Skeletal muscle satellite cell (primary cell): ENCODE results near the gene MRGPRF.

ENCODE experiments used
- H3K27me3 ChIP-seq: 2 replicates; pipeline ENCODE4 v1.7.0; 2013; ENCODE audit warnings: low read length; ENCODE audit not compliant: control insufficient read depth, insufficient read depth
- H3K36me3 ChIP-seq: 2 replicates; pipeline ENCODE4 v1.7.0; 2013; ENCODE audit warnings: mild to moderate bottlenecking, control low read depth, low read length; ENCODE audit not compliant: insufficient read depth
- H3K4me1 ChIP-seq: 2 replicates; pipeline ENCODE4 v1.7.0; 2013; ENCODE audit warnings: low read length; ENCODE audit not compliant: control insufficient read depth, insufficient read depth
- H3K4me2 ChIP-seq: 2 replicates; pipeline ENCODE4 v1.7.0; 2013; ENCODE audit warnings: mild to moderate bottlenecking, low read length
- H3K4me3 ChIP-seq: 2 replicates; pipeline ENCODE4 v1.7.0; 2013; ENCODE audit warnings: low read length
- H3K9ac ChIP-seq: 2 replicates; pipeline ENCODE4 v1.7.0; 2013; ENCODE audit warnings: mild to moderate bottlenecking, low read depth, low read length, moderate library complexity
- H3K9me3 ChIP-seq: replicated peaks from 2 replicates; pipeline ENCODE4 v1.7.0; 2013; ENCODE audit warnings: mild to moderate bottlenecking, control low read depth, low read length

The MRGPRF gene

GRCh38 chr11:69048031-69048693 is 35.1 kb upstream of the MRGPRF start:
- Histone ChIP-seq H3K27me3 (no peaks in the 10 kb centered on the region), H3K36me3 (no peaks in the 10 kb centered on the region), H3K9me3 (no peaks in the 10 kb centered on the region), H3K4me3 (peak overlapping the region; percentile 91), H3K4me1 (peaks cover 39% of the 10 kb centered on the region), H3K4me2 (peak overlapping the region; percentile 84), H3K9ac (peak overlapping the region; percentile 95)

- Histone ChIP-seq H3K9me3 (no peaks in the 10 kb centered on the region), H3K9ac (peak overlapping the region; percentile 35), H3K4me1 (peaks cover 34% of the 10 kb centered on the region), H3K4me3 (peak overlapping the region; percentile 12), H3K36me3 (no peaks in the 10 kb centered on the region), H3K4me2 (peak overlapping the region; percentile 69), H3K27me3 (no peaks in the 10 kb centered on the region)
Measured at GRCh38 chr11:69044111-69045013, 31.3 kb upstream of the MRGPRF start.

DNA sequence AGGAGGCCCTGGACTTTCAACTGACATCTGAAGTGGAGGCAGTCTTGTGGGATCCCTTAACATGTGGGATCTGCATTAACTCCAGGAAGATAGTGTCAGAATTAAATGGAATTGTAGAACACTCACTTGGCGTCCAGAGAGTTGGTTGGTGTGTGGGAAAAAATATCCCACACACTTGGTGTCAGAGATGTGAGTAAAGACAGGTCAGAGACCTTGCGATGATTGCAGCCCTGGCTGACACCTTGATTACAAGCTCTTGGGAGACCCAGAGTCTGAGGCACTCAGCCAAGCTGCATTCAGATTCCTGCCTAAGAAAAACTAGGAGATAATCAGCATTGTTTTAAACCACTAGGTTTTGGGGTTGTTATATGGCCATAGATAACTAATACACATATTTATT is 28.5 kb upstream of the MRGPRF start:
- Histone ChIP-seq H3K27me3 (peaks cover 10% of the 10 kb centered on the region), H3K4me1 (peaks cover 24% of the 10 kb centered on the region), H3K9ac (no peak overlapping the region), H3K36me3 (no peaks in the 10 kb centered on the region), H3K4me2 (no peak overlapping the region), H3K4me3 (no peak overlapping the region), H3K9me3 (no peaks in the 10 kb centered on the region)

- Histone ChIP-seq H3K36me3 (no peaks in the 10 kb centered on the region), H3K27me3 (peaks cover 10% of the 10 kb centered on the region), H3K9ac (no peak overlapping the region), H3K4me3 (no peak overlapping the region), H3K4me1 (peaks cover 24% of the 10 kb centered on the region), H3K4me2 (no peak overlapping the region), H3K9me3 (no peaks in the 10 kb centered on the region)
Measured at GRCh38 chr11:69040581-69041260, 27.7 kb upstream of the MRGPRF start.

DNA sequence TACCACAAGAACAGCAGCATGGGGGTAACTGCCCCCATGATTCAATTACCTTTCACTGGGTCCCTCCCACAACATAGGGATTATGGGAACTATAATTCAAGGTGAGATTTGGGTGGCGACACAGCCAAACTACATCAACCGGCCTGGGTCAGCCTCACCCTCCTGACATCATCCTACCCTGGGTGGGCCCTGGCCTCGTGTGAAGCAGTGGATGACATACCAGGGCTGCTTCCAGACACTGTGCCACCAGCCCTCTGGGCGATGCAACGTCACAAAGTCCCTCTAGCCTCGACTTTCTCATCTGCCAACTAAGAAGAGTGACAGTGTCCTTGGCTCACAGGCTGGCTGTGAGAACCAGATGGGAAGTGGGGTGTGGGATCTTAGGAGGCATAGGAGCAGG is 27.0 kb upstream of the MRGPRF start:
- Histone ChIP-seq H3K4me3 (no peak overlapping the region), H3K4me2 (no peak overlapping the region), H3K9ac (no peak overlapping the region), H3K4me1 (peaks cover 24% of the 10 kb centered on the region), H3K9me3 (no peaks in the 10 kb centered on the region), H3K36me3 (no peaks in the 10 kb centered on the region), H3K27me3 (peaks cover 13% of the 10 kb centered on the region)

DNA sequence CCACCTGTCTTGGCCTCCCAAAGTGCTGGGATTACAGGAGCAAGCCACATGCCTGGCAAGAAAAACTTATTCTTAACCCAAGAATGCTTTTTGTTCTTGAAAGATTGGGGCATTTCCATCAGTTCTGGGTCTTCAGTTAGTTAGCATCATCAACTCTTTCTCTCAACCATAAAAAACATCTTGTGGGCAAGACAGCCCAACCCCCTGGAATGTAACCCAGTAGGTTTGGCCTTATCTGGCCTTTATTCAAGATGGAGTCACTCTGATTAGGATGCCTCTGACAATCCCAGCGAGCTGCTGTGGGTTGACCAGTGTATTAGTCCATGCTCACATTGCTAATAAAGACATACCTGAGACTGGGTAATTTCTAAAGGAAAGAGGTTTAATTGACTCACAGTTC is 26.5 kb upstream of the MRGPRF start:
- Histone ChIP-seq H3K27me3 (peaks cover 13% of the 10 kb centered on the region), H3K4me1 (peaks cover 19% of the 10 kb centered on the region), H3K9me3 (no peaks in the 10 kb centered on the region), H3K4me3 (no peak overlapping the region), H3K36me3 (no peaks in the 10 kb centered on the region), H3K9ac (no peak overlapping the region), H3K4me2 (no peak overlapping the region)

DNA sequence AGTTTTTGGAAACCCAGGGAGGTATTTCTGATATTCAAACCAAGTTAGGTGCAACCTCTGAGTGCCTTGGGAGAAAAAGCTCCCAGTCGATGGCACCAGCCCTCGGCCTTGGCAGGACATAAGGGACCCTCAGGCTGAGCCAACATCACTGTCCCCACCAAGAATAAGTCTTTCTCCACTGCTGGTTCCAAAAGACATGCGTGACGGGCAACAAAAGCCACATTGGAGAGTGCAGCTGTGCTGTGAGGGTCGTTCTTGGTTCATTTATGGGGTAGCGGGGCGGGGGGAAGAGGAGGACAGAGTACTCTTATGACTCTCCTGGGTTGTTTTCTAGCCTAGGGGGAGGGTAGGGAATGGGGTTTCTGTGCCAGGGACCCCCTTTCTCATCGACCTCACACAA is 24.5 kb upstream of the MRGPRF start:
- Histone ChIP-seq H3K4me1 (peaks cover 12% of the 10 kb centered on the region), H3K4me2 (no peak overlapping the region), H3K4me3 (no peak overlapping the region), H3K9ac (no peak overlapping the region), H3K9me3 (no peaks in the 10 kb centered on the region), H3K27me3 (peaks cover 17% of the 10 kb centered on the region), H3K36me3 (no peaks in the 10 kb centered on the region)

DNA sequence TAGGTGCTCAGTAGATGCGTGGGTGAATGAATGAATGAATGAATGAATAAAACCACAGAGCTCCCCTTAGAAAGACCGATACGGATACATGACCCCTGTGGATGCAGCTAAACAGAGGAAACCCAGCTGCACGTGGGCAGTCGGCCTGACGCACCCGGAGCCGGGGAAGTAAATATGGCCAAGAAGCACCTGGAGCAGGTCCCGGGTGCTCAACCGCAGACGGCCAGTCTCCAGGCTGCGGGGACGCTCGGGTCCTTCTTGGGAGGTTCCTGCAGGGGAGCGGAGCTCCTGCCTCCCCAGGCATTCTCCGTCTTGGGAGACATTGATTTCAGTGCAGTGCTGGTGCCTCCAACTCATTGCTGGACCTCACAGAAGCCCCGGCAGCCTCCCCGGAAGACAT is 24.0 kb upstream of the MRGPRF start:
- H3K9ac ChIP-seq, result no peak overlapping the region
- peaks cover 17% of the 10 kb centered on the region for H3K27me3 ChIP-seq
- peaks cover 12% of the 10 kb centered on the region for H3K4me1 ChIP-seq
- H3K36me3 ChIP-seq, result no peaks in the 10 kb centered on the region
- no peak overlapping the region for H3K4me3 ChIP-seq
- H3K4me2 ChIP-seq, result no peak overlapping the region
- no peaks in the 10 kb centered on the region for H3K9me3 ChIP-seq

DNA sequence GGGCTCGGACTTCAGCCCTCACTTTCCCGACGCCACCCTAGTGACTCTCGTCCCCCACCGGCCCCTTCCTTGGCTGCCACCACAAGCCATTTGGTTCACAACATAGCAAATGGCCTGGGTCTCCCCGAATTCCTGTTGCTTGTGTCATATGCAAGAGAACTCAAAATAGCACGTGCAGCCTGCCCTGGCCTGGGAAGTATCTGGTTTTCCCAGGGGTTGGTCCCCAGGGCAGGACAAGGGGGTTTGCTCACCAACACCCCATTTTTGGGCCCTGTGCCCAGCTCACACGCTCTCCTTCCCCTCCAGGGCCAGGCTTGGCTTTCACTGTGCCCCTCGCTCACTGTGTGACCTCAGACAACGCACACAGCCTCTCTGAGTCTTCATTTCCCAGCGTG is 22.9 kb upstream of the MRGPRF start:
- H3K27me3 ChIP-seq, result peaks cover 28% of the 10 kb centered on the region
- H3K4me3 ChIP-seq, result no peak overlapping the region
- H3K4me1 ChIP-seq, result peaks cover 7% of the 10 kb centered on the region
- no peak overlapping the region for H3K4me2 ChIP-seq
- no peaks in the 10 kb centered on the region for H3K36me3 ChIP-seq
- H3K9me3 ChIP-seq, result no peaks in the 10 kb centered on the region
- no peak overlapping the region for H3K9ac ChIP-seq

DNA sequence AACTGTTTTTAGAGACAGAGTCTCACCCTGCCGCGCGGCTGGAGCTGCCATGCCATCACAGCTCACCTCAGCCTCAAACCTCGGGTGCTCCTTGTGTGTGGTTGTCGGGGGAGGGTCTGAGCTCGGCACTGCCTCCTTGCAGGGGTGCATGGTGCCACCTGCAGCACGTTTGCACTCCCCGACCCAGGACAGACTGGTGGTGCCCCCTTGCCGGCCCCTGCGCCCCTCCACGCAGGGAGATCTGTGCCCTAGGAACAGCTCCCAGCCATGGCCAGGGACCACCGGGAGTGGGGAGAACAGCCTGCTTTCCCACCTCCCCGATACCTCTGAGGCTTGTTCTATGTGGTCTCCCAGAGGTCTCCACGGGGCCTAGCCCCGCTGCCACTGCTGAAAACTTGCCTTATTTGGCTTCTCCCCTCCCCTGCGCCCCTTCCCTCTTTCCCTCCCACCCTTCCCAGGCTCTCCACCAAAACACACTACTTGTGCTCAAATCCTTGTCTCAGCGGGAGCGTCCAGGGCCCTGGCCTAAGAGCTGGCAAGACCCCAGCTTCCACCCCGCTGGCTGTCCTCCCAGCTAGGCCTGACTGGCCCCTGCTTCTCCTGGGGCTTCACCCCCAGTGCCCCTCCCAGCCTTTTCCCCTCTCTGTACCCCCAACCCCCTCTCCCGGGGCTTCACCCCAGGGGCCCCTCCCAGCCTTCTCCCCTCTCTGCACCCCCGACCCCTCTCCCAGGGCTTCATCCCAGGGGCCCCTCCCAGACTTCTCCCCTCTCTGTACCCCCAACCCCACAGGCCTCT is 22.3 kb upstream of the MRGPRF start:
- Histone ChIP-seq H3K4me2 (no peak overlapping the region), H3K4me1 (peaks cover 1% of the 10 kb centered on the region), H3K4me3 (no peak overlapping the region)

More for the DNA sequence above, 22.3 kb upstream of the MRGPRF start:
- no peak overlapping the region for H3K9ac ChIP-seq
- H3K27me3 ChIP-seq, result peaks cover 31% of the 10 kb centered on the region
- no peaks in the 10 kb centered on the region for H3K36me3 ChIP-seq
- no peaks in the 10 kb centered on the region for H3K9me3 ChIP-seq
